Measurements from ENCODE around the gene TAF4. TPM values are rescaled to one million over a fixed set of nuclear protein-coding genes. Genes with fewer than 3 reads are reported as not detected.

Gene TAF4
- total RNA-seq, 1 donor from 2014 or later: 22.2 TPM

- Mint-ChIP-seq H3K27ac (no peak overlapping the region), H3K36me3 (peaks cover 16% of the 10 kb centered on the region), H3K4me1 (ENCODE audit: unreplicated experiment) (peaks cover 15% of the 10 kb centered on the region), H3K27me3 (no peaks in the 10 kb centered on the region), H3K9me3 (no peaks in the 10 kb centered on the region), H3K4me3 (no peak overlapping the region)
- no peak for DNase-seq (ENCODE audit: extremely low spot score, unreplicated experiment)
- TF ChIP-seq, protein P1, sequence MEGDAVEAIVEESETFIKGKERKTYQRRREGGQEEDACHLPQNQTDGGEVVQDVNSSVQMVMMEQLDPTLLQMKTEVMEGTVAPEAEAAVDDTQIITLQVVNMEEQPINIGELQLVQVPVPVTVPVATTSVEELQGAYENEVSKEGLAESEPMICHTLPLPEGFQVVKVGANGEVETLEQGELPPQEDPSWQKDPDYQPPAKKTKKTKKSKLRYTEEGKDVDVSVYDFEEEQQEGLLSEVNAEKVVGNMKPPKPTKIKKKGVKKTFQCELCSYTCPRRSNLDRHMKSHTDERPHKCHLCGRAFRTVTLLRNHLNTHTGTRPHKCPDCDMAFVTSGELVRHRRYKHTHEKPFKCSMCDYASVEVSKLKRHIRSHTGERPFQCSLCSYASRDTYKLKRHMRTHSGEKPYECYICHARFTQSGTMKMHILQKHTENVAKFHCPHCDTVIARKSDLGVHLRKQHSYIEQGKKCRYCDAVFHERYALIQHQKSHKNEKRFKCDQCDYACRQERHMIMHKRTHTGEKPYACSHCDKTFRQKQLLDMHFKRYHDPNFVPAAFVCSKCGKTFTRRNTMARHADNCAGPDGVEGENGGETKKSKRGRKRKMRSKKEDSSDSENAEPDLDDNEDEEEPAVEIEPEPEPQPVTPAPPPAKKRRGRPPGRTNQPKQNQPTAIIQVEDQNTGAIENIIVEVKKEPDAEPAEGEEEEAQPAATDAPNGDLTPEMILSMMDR (conservative IDR thresholded peaks at IDR 0.05): no peak
Measured at GRCh38 chr20:62040933-62041332, 24.7 kb downstream of the TAF4 start.

- no peaks in the 10 kb centered on the region for H3K27me3 Mint-ChIP-seq
- H3K27ac Mint-ChIP-seq: no peak overlapping the region
- DNase-seq (ENCODE audit: extremely low spot score, unreplicated experiment): no peak
- H3K4me1 Mint-ChIP-seq (ENCODE audit: unreplicated experiment): peaks cover 13% of the 10 kb centered on the region
- peaks cover 16% of the 10 kb centered on the region for H3K36me3 Mint-ChIP-seq
- no peaks in the 10 kb centered on the region for H3K9me3 Mint-ChIP-seq
- no peak overlapping the region for H3K4me3 Mint-ChIP-seq
- TF ChIP-seq, protein P1 (conservative IDR thresholded peaks at IDR 0.05): no peak
Measured at GRCh38 chr20:62040381-62040922, 25.2 kb downstream of the TAF4 start.

DNA sequence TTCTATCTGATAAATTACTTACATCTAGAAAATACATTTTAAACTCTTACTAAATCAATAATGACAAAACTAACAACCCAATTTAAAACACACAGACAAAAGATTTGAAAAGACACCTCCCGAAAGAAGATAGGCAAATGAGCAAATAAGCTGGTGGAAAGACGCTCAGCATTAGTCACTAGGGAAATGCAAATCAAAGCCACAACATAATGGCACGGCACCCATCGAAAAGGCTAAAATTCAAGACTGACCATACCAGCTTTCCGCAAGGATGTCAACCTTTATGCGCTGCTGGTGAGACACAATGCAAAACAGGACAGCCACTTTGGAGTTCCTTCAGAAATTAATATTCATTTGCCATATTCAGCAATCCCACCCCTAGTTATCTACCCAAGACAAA lies 25.9 kb downstream of the TAF4 start:
- peaks cover 16% of the 10 kb centered on the region for H3K36me3 Mint-ChIP-seq
- no peak for DNase-seq (ENCODE audit: extremely low spot score, unreplicated experiment)
- TF ChIP-seq, protein P1 (conservative IDR thresholded peaks at IDR 0.05): no peak
- H3K4me3 Mint-ChIP-seq: no peak overlapping the region
- no peaks in the 10 kb centered on the region for H3K9me3 Mint-ChIP-seq
- no peaks in the 10 kb centered on the region for H3K27me3 Mint-ChIP-seq
- H3K27ac Mint-ChIP-seq: no peak overlapping the region
- peaks cover 11% of the 10 kb centered on the region for H3K4me1 Mint-ChIP-seq (ENCODE audit: unreplicated experiment)

DNA sequence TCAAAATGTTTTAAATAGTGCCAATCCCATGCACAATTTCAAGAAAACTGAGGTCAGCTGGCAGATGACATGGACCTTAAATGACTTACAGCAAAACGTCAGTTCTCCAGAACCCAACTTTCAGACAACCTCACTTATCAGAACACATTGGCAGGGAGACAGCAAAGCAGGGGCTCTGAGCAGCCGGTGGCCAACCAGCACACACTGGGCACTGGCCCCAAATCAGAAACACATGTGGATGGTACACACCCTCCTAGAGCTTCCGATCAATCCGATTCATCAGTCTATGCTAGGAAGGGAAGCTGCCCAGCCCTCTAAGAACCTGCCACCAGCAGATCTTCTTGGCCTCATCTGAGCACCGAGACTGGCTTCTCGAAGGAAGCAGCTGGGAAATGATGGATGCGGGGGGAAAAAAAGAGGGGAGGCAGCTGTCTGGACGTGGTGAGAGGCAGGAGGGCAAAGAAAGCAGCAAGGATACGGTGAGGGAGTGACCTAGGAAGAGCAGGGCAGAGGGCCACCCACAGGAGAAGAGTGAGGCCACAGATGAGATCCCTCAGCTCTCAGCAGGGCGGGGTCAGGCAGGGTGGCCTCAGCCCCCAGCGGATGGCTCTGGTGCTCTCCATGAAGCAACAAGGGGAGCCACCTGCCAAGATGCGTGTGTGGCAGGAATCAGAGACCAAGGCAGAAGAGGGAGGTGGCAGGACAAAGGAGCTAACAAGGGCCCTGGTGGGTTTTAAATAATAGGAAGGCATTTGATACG lies 32.9 kb downstream of the TAF4 start:
- Mint-ChIP-seq H3K27ac (no peak overlapping the region), H3K4me3 (no peak overlapping the region), H3K36me3 (peaks cover 10% of the 10 kb centered on the region), H3K9me3 (no peaks in the 10 kb centered on the region), H3K4me1 (ENCODE audit: unreplicated experiment) (peaks cover 28% of the 10 kb centered on the region), H3K27me3 (no peaks in the 10 kb centered on the region)
- TF ChIP-seq, protein P1 (conservative IDR thresholded peaks at IDR 0.05): no peak
- DNase-seq (ENCODE audit: extremely low spot score, unreplicated experiment): no peak

- peaks cover 40% of the 10 kb centered on the region for H3K4me1 Mint-ChIP-seq (ENCODE audit: unreplicated experiment)
Measured at GRCh38 chr20:62031462-62032092, 34.1 kb downstream of the TAF4 start.

More at GRCh38 chr20:62031462-62032092, 34.1 kb downstream of the TAF4 start:
- no peaks in the 10 kb centered on the region for H3K9me3 Mint-ChIP-seq
- H3K4me3 Mint-ChIP-seq: no peak overlapping the region
- H3K27me3 Mint-ChIP-seq: no peaks in the 10 kb centered on the region
- TF ChIP-seq, protein P1 (conservative IDR thresholded peaks at IDR 0.05): no peak
- DNase-seq (ENCODE audit: extremely low spot score, unreplicated experiment): no peak
- peaks cover under 1% of the 10 kb centered on the region for H3K36me3 Mint-ChIP-seq
- peak overlapping the region; percentile 53 for H3K27ac Mint-ChIP-seq
